HK-2 (cell line): ENCODE results near the gene CSGALNACT2.

Experiments used
- DNase-seq: peaks from one replicate; pipeline ENCODE4 v3.0.0-alpha.2; 2018; ENCODE audit not compliant: unreplicated experiment

The CSGALNACT2 gene

GRCh38 chr10:43111921-43112607, 26.2 kb upstream of the CSGALNACT2 start:
- DNase-seq, result no peak

- DNase-seq, result no peak
Measured at GRCh38 chr10:43112608-43112961, 25.7 kb upstream of the CSGALNACT2 start.

GRCh38 chr10:43113201-43114087, 24.8 kb upstream of the CSGALNACT2 start:
- no peak for DNase-seq

- no peak for DNase-seq
Measured at GRCh38 chr10:43114088-43114742, 24.0 kb upstream of the CSGALNACT2 start.

GRCh38 chr10:43114743-43115611, 23.3 kb upstream of the CSGALNACT2 start:
- no peak for DNase-seq

DNA sequence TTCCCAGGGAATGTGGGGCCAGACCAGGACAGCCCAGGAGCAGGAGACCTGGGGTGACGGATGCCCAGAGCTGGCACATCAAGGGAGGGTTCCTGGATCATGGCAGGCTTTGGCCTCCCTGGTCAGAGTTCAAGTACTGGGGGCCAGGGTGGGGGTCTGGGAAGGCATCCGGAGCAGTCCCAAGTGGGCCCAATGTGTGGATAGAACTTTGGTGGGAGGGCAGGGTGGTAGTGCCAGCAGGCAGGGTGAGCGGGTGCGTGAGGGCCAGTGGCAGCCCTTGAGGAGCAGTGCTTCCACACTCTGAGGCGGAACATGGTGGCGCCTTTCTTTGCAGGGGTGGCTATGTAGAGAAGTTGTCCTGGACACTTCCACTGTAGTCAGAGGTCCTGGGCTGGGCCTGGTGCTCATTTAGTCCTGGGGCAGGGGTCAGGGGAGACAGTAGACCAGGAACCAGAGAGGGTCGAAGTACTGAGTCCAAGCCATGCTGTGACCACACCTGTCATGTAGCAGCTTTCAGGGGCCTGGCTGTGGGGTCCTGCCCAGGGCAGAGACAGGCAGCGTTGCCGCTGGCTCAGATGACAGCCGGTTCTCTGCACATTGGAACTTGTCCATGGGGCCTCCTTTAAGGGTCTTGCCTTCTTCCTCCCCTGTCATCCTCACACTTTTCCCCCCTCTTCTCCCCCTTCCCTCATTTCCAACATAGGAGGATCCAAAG, 22.2 kb upstream of the CSGALNACT2 start:
- DNase-seq, result no peak

- no peak for DNase-seq
Measured at GRCh38 chr10:43116596-43116995, 21.6 kb upstream of the CSGALNACT2 start.

DNA sequence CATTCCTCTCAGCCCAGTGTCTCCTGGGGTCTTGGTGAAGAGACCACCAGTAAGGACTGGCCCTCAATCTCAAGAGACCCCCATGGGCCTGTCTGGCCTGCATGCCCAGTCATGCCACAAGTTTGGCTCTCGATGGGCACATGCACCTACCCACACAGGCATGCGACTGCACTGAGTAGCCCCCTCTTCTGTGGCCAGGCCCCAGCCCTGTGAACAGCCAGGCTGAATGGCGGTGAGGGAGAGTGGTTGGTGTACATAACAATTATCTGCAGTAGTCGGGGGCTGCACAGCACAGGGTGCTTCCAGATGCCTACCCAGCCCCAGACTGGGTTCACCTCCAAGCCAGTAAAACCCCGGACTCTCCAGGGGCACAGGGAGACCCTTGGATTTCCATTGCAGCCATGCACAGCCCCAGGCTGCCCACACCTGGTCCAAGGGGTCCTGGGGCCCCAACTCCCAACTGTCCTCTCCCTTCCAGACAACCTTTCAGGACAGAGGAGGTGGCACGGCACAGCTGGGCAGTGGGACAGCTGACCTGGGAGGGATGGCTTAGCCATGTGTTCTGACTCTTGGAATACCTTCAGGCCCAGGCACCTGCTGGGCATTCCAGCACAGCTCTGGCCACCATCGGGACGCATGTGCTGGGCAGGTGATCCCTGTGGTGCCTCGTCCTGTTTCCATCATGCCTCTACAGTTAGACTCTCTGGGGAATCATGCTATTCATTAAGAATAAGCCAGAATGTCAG, 21.0 kb upstream of the CSGALNACT2 start:
- DNase-seq, result no peak

GRCh38 chr10:43117777-43118583, 20.3 kb upstream of the CSGALNACT2 start:
- DNase-seq, result no peak

DNA sequence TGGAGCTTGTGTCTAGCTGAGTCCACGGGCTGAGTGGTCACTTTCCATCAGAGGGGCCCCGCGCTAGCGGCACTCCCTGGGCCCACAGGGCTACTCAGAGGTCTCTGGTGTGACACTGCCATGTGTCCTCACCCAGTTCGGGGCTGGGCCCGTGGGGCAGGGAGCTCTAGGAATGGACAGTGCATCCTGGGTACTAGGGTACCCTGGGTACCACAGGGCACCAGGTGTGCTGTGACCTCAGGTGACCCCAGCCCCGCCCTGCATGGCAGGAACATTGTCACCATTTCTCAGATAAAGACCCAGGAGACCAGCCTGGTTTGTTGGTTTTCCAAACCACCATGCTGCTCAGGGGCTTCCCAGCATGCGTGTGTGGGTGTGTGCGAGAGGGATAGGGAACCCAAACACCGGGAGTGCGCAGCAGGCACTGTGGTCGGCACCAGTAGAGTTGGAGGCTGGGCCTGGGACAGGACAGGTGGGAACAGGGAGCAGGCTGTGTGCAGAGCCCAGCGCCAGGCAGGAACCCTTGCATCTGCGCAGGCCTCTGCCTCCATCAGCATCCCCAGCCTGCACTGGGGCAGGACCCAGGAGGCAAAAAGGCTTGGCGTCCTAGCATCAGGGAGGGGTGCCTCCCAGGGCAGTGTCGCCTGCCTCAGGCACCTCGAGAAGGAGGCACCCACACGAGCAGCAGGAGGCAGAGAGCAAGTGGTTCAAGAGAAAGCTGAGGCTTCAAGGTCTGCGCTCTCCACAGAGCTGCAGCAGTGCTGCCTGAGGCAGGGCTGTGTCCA, 19.4 kb upstream of the CSGALNACT2 start:
- no peak for DNase-seq

- no peak for DNase-seq
Measured at GRCh38 chr10:43119416-43120115, 18.7 kb upstream of the CSGALNACT2 start.

- no peak for DNase-seq
Measured at GRCh38 chr10:43120116-43120928, 17.9 kb upstream of the CSGALNACT2 start.

DNA sequence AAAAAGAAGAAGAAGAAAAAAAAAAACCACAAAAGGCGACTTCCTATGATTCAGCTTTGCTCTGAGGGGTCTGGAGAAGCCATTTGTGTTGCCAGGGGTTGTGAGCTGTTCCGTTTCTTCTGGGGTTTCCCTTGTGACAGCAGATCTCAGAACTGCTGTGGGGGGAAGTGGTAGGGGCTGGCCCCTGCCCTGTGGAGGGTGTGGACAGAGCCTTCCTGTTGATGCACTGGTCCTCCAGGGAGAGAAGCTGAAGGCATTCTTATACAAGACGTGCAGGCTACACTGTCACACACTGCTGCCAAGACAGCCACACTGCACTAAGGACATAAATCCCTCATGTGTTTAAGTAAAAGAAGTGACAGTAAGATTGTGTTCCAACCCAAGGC, 17.3 kb upstream of the CSGALNACT2 start:
- no peak for DNase-seq

DNA sequence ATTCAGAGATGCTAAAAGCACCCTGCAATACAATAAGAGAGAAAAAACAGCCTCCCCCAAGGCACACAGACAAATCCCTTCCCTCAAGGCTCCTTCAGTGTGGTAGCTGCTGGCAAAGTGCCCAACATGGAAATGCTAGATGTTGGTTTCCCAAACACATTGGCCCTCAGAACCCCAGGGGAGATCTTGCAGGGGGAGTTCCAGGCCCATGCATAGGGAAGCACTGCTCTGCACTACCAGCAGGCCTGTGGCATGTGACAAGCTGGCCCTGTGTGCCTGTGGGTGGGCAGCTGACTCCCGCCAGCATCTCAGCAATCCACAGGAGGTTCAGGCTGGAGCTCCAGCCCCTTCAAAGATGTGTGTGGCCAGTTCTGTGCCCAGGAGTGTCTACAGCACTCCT, 16.8 kb upstream of the CSGALNACT2 start:
- DNase-seq, result no peak

DNA sequence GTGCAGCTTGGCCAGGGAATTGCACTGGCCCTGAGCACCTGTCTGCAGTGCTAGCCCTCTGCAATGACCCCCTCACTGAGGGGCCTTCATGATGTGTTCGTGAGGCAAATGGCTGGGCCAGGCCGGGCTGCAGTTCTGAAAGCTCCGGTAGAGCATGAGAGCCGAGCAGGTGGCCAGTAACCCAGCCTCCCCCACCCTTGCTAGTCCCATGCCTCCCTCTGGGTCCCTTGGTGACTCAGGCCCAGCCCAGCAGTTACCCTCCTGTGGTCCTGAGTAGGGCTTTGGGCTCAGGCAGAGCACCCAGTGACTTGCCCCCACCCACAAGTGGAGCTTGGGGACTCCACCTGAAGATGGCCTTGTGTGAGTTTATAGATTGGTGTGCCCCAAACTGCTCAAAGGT, 16.1 kb upstream of the CSGALNACT2 start:
- no peak for DNase-seq

GRCh38 chr10:43122826-43123225, 15.4 kb upstream of the CSGALNACT2 start:
- no peak for DNase-seq
